KMS-11 (cell line): ENCODE results near the gene ADCY7.

Experiments used
- H2AFZ ChIP-seq: fragments of 200-600 bp; sonication (generic); 2 replicates; pipeline ENCODE4 v1.6.1; 2016; ENCODE audit warnings: antibody characterized with exemption, mixed run types, low read depth
- H3K27ac ChIP-seq: fragments of 200-600 bp; sonication (generic); 2 replicates; pipeline ENCODE4 v1.6.1; 2016; ENCODE audit warnings: mild to moderate bottlenecking, mixed run types
- H3K27me3 ChIP-seq: fragments of 200-600 bp; sonication (generic); 2 replicates; pipeline ENCODE4 v1.6.1; 2017; ENCODE audit warnings: mild to moderate bottlenecking, low read depth, mixed run types, moderate library complexity; ENCODE audit not compliant: insufficient read depth
- H3K36me3 ChIP-seq: fragments of 200-600 bp; sonication (generic); 2 replicates; pipeline ENCODE4 v1.6.1; 2017; ENCODE audit warnings: mild to moderate bottlenecking, mixed run types; ENCODE audit not compliant: insufficient read depth
- H3K4me1 ChIP-seq: fragments of 200-600 bp; sonication (generic); 2 replicates; pipeline ENCODE4 v1.6.1; 2016; ENCODE audit warnings: mild to moderate bottlenecking, low read depth, mixed run types; ENCODE audit not compliant: poor library complexity, severe bottlenecking
- H3K4me2 ChIP-seq: fragments of 200-600 bp; sonication (generic); 2 replicates; pipeline ENCODE4 v1.7.0; 2016; ENCODE audit warnings: mild to moderate bottlenecking, mixed run types
- H3K4me3 ChIP-seq: fragments of 200-600 bp; sonication (generic); IDR thresholded peaks from 2 replicates; pipeline ENCODE4 v1.6.1; 2017; ENCODE audit warnings: low read depth, low read length, mixed read lengths; ENCODE audit not compliant: insufficient read depth
- H3K79me2 ChIP-seq: fragments of 200-600 bp; sonication (generic); 2 replicates; pipeline ENCODE4 v1.6.1; 2016; ENCODE audit warnings: low read depth, mixed run types; ENCODE audit not compliant: insufficient read depth
- H3K9ac ChIP-seq: fragments of 200-600 bp; sonication (generic); 2 replicates; pipeline ENCODE4 v1.6.1; 2016; ENCODE audit warnings: mild to moderate bottlenecking, mixed run types
- H4K20me1 ChIP-seq: fragments of 200-600 bp; sonication (generic); 2 replicates; pipeline ENCODE4 v1.6.1; 2016; ENCODE audit warnings: mild to moderate bottlenecking, mixed run types; ENCODE audit not compliant: insufficient read depth
- TF ChIP-seq, protein P1 (sequence below): fragments of 200-600 bp; sonication (generic); conservative IDR thresholded peaks from 2 replicates; pipeline ENCODE4 v1.6.1; 2017; ENCODE audit warnings: low read depth, mild to moderate bottlenecking, antibody characterized with exemption, low read length, moderate library complexity, mixed read lengths

ADCY7 gene

DNA sequence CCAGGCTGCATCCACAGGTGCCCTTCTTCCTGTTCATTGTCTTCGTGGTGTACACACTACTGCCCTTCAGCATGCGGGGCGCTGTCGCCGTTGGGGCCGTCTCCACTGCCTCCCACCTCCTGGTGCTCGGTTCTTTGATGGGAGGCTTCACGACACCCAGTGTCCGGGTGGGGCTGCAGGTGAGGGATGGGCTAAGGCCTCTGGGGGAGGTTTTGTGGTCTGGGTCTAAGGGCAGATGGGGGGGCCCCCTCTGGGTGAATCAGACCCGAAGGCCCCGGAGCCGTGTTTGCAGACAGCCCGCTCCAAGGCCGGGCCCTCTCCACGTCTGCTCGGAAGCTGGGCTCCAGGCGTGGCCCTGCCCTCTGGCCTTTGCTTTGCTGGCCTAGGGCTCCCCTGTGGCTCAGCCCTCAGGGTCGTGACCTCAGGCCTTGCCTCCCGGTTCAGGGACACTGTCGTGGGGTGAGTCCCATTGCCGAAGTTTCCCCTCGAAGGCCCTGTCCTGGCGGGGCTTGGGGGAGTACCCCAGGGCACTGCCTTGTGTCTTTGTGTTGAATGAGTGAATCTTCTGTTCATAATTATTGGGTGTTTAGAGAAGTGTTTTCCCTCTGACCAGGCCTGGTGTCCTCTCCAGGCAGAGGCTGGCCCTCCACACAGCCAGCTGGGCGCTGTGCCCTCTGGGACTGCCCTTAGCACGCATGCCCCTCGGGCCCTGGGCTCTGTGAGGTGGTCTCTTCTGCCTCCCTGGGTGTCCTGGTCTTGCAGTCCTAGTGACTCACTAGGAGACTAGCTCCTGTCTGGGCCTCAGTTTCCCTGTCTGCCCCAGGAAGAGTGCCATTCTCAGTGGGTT is 25.6 kb downstream of the ADCY7 start:
- no peak overlapping the region for H3K27ac ChIP-seq
- H3K4me2 ChIP-seq: no peak overlapping the region
- H3K79me2 ChIP-seq: no peaks in the 10 kb centered on the region
- H3K9ac ChIP-seq: no peak overlapping the region
- no peaks in the 10 kb centered on the region for H3K27me3 ChIP-seq
- H3K36me3 ChIP-seq: no peaks in the 10 kb centered on the region
- H4K20me1 ChIP-seq: no peaks in the 10 kb centered on the region
- H3K4me3 ChIP-seq: no peak overlapping the region
- TF ChIP-seq, protein P1, sequence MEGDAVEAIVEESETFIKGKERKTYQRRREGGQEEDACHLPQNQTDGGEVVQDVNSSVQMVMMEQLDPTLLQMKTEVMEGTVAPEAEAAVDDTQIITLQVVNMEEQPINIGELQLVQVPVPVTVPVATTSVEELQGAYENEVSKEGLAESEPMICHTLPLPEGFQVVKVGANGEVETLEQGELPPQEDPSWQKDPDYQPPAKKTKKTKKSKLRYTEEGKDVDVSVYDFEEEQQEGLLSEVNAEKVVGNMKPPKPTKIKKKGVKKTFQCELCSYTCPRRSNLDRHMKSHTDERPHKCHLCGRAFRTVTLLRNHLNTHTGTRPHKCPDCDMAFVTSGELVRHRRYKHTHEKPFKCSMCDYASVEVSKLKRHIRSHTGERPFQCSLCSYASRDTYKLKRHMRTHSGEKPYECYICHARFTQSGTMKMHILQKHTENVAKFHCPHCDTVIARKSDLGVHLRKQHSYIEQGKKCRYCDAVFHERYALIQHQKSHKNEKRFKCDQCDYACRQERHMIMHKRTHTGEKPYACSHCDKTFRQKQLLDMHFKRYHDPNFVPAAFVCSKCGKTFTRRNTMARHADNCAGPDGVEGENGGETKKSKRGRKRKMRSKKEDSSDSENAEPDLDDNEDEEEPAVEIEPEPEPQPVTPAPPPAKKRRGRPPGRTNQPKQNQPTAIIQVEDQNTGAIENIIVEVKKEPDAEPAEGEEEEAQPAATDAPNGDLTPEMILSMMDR: no peak
- H3K4me1 ChIP-seq: no peaks in the 10 kb centered on the region
- no peak overlapping the region for H2AFZ ChIP-seq

DNA sequence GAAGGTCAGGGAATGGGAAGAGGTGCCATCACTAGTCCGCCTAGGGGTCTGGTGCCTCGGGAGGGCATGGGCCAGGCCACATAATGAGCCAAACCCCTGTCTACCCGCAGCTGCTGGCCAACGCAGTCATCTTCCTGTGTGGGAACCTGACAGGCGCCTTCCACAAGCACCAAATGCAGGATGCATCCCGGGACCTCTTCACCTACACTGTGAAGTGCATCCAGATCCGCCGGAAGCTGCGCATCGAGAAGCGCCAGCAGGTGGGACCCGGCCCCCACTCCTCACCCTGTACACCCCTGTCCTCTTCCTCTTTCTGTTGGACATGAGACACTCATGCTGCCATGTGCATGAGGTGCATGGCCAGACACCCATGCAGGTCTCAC is 26.2 kb downstream of the ADCY7 start:
- Histone ChIP-seq H3K27ac (no peak overlapping the region), H3K27me3 (no peaks in the 10 kb centered on the region), H3K36me3 (no peaks in the 10 kb centered on the region), H3K4me1 (no peaks in the 10 kb centered on the region), H3K4me3 (no peak overlapping the region), H4K20me1 (no peaks in the 10 kb centered on the region), H2AFZ (no peak overlapping the region), H3K9ac (no peak overlapping the region), H3K4me2 (no peak overlapping the region), H3K79me2 (no peaks in the 10 kb centered on the region)
- TF ChIP-seq, protein P1: no peak

DNA sequence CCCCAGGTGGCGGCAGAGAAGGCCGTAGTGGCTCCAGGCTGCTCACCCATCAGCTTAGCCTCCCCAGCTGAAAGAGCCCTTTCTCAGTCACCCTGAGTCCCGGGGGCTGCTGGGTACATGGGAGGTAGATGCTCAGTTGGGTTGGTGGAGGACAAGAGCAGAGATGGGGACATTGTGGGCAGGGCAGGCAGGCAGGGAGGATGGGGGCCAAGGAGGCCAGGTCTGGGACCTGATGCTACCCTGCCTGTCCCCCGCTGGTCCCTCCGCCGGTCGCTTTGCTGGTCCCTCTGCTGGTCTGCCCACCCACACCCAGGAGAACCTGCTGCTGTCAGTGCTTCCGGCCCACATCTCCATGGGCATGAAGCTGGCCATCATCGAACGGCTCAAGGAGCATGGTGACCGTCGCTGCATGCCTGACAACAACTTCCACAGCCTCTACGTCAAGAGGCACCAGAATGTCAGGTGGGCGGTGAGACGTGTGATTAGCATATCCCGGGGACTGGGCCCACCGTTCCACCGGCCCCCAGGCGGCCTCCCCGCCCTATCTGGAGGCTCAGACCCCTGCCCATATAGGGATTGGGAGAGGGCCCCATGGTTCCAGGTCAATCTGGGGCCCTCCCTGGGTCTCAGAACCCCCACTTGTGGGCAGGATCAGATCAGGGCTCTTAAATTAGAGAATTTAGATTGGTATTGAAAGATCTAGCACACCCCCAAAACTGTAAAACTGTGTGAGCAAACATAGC is 26.9 kb downstream of the ADCY7 start:
- Histone ChIP-seq H3K36me3 (no peaks in the 10 kb centered on the region), H3K4me3 (no peak overlapping the region), H3K9ac (no peak overlapping the region), H3K27me3 (no peaks in the 10 kb centered on the region), H3K79me2 (no peaks in the 10 kb centered on the region), H3K4me2 (no peak overlapping the region), H4K20me1 (no peaks in the 10 kb centered on the region), H3K4me1 (no peaks in the 10 kb centered on the region), H3K27ac (no peak overlapping the region), H2AFZ (no peak overlapping the region)
- TF ChIP-seq, protein P1: no peak

DNA sequence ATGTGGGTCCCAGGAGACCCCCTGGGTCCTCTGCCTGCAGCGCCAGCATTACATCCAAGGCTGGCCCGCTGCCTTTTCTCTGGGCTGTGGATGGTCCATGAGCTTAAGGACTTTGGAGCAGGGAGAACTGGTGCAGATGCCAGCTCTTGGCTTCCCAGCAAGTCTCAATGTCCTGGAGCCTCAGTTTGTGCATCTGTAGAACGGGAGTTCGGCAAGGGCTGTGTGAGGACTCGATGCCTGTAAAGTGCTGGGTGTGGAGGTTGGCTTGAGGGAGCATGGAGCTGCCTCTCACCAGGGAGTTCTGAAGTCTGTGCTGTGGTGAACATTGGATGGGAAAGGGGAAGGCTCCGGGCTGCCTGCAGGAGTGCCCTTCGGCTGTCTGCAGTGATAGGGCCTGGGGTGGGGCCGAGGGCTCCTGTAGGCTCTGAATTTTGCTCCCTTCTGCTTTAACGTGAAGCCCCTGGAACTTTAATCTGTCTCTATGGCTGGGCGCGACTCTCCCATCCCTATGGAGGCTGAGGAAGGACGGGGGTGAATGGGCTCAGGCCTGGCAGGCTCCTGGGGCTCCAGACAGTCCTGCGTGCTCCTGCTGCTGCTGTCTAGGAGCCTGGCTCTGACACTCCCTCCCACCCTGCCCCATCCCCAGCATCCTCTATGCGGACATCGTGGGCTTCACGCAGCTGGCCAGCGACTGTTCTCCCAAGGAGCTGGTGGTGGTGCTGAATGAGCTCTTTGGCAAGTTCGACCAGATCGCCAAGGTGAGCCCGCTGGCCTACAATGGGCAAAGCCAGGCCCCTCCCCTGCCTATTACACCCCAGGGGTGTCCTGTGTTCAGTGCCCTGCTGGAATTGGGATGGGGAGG is 27.9 kb downstream of the ADCY7 start:
- H2AFZ ChIP-seq: no peak overlapping the region
- H3K27ac ChIP-seq: no peak overlapping the region
- H3K27me3 ChIP-seq: no peaks in the 10 kb centered on the region
- TF ChIP-seq, protein P1: no peak
- no peak overlapping the region for H3K9ac ChIP-seq
- no peaks in the 10 kb centered on the region for H3K79me2 ChIP-seq
- no peak overlapping the region for H3K4me3 ChIP-seq
- H3K4me2 ChIP-seq: no peak overlapping the region
- H3K36me3 ChIP-seq: no peaks in the 10 kb centered on the region
- H3K4me1 ChIP-seq: no peaks in the 10 kb centered on the region
- H4K20me1 ChIP-seq: no peaks in the 10 kb centered on the region
